NCI-H526 (cell line): Measurements from ENCODE around the gene KCNK7.

Experiments
- DNase-seq, 2 experiments: peaks; one replicate each; lab custom pipeline; 2025; lab: John Stamatoyannopoulos, UW

The KCNK7 gene

DNA sequence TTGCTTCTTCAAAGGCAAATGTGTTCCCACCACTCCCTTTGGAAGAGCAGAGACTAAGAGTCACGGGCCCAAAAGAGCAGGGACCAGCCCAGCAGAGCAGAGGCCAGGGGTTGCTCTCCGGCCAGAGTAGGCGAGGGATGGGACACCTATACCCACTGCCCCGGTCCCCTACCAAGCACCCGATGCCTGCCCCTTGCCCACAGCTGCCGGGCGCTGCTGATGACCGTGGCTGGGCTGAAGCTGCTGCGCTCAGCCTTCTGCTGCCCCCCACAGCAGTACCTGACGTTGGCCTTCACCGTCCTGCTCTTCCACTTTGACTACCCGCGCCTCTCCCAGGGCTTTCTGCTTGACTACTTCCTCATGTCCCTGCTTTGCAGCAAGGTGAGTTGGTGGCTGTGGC, 31.6 kb upstream of the KCNK7 start:
- DNase-seq, result no peak

DNA sequence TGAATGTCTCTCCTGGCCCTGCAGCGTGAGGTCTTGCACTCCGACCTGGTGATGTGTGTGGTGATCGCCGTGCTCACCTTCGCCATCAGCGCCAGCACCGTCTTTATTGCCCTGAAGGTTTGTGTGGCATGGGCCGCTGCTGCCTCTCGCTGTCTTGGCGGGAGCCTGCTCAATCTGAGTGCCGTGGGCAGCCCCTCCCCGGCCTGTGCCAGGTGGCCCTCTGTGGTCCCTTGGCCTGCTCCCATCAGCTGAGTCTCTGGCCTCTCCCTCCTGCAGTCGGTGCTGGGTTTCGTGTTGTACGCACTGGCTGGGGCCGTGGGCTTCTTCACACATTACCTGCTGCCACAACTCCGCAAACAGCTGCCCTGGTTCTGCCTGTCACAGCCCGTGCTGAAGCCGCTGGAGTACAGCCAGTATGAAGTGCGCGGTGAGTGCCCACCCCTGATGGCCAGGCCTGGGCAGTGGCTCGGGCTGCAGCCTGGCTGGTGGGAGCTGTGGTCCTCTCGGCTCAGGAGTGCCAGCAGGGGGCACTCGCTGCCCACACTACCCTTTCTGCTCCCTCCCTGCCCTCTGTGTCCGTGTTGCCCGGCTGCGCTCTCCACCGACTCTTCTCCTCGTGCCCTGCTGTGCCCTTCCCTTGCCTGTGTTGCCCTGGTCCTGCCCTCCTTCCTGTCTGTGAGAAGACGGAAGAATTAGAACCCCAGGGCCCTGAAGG, 30.2 kb upstream of the KCNK7 start:
- DNase-seq, result peak in 1 of 2 experiments; percentile 83

DNA sequence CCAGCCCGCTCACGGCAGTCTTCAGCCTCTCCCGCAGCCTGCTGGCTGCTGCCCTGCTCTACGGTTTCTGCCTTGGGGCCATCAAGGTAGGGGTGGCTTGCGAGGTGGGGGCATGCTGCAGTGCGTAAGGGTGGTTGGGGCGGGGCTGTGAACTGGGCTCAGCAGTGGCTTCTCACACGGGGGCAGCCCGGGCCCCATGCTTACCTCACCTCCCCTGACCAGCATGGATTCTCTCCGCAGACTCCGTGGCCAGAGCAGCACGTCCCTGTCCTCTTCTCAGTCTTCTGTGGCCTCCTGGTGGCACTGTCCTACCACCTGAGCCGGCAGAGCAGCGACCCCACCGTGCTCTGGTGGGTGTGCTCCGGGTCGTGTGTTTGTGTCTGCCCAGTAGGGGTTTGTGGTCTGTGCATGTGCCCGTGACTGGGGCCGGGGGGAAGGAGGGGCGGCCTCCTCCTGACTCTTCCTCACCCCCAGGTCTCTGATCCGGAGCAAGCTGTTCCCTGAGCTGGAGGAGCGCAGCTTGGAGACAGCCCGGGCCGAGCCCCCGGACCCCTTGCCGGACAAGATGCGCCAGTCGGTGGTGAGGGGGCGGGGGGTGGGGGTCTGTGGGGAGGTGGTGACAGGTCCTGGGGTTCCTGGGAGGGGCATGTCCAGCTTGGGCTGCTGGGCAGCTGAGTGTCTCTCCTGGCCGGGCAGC, 29.5 kb upstream of the KCNK7 start:
- no peak for DNase-seq

DNA sequence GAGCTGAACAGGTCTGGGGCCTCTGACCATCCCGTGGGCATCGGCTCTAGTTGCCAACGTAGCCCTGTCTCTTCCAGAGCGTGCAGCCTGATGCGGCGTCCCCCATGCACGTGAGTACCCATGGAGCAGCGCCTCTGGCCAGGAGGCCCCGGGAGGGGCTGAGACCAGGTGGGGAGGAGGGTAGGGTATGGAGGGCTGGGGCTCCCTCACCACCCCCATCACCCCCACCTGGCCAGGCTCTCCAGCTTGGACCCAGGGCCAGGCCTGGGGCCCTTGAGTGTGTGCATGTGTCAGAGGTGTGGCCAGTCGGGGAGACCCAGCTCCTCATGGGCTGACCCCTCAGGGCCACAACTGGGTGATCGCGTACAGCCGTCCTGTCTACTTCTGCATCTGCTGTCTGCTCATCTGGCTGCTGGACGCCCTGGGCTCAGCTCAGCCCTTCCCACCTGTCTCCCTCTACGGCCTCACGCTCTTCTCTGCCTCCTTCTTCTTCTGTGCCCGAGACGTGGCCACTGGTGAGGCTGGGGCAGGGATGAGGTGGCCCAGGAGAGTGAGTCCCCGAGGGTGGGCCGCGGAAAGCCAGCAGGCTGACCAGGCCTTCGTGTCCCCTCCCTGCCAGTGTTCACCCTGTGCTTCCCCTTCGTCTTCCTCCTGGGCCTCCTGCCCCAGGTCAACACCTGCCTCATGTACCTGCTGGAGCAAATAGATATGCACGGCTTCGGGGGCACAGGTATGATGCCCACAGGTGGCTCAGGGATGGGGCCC, 28.4 kb upstream of the KCNK7 start:
- DNase-seq, result no peak

DNA sequence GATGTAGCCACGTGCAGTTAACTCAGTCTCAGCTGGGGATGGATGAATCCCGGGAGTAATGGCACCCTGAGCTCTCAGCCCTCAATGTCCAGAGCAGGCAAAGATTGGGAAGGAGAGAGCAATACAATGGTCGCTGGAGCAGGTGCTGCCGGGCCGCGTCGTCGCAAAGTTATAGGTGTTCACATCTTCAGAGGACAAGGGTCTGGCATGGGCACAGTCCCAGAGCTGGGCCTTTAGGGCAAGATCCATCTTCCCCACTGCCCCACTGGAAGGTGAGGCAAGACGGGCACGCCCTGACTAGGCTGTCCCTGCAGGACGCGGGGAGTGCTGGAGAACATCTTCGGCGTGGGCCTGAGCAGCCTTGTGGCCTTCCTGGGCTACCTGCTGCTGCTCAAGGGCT, 27.6 kb upstream of the KCNK7 start:
- DNase-seq, result no peak

DNA sequence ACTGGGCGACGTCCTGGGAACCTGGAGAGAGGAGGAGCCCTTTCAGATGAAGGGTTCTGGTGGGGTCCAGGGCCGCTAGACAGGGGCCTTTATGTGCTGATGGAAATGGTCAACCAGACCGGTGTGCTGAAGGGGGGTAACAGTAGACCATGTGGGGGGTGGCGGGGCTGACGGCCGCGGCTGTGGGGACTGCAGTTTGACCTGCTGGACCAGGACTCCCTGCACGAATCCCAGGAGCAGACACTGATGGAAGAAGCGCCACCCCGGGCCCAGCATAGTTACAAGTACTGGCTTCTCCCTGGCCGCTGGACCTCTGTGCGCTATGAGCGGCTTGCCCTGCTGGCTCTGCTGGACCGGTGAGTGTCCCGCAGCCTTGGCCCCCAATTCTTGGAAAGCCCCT, 26.4 kb upstream of the KCNK7 start:
- DNase-seq, result no peak

DNA sequence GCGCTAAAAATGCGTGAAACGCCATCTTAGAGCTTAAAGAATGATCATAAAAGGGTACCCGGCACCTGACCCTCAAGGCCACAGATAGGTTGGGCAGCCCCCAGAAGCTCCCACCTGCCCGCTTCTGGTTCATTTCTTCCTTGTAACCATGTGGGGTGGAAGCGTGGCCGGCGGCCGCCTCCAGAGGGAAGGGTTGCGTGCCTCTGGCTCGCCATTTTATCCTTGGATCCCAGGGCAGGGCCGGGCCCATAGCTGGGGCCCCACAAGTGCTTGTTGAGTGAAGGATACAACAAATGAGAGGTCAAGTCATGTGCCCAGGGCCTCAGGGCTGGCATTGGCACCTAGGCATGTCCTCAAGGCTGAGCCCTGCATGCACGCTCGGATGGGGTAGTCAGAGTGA, 25.9 kb upstream of the KCNK7 start:
- no peak for DNase-seq

DNA sequence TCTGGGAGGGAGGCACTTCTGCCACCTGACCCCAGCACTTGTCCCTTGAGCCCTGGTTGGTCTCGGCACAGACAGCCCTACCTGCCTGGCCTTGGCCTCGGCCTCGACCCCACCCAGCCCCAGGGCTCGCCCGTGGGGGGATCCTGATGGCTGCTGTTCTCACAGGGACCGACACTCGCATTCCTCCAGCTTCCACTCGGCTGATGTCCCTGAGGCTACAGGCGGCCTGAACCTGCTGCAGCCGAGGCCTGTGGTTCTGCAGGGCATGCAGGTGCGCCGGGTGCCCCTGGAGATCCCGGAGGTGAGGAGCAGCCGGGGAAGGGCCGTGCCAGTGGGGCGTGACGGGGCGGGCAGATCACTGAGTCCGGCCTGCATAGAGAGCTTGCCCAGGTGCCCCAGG, 25.1 kb upstream of the KCNK7 start:
- no peak for DNase-seq

DNA sequence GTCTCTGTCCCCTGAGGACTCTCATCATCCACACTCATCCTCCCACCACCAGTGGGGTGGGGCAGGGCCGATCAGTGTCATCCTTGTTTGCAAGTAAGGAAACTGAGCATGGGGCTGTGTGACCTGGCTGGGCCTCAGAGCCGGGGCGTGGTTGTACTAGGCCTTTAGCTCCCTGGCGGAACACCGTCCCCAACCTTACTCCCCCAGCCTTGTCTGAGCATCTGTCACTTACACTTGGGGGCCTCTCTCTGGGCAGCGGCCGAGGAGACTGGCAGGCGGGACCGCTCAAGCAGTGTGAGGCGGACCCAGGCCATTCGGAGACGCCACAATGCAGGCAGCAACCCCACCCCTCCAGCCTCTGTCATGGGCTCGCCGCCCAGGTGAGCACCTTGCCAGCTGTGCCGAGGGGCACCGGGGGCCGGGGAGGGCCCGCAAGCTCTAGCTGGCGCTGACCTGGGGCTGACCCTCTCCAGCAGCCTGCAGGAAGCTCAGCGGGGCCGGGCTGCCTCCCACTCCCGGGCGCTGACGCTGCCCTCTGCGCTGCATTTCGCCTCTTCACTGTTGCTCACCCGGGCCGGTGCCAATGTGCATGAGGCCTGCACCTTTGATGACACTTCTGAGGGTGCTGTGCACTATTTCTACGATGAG, 23.8 kb upstream of the KCNK7 start:
- no peak for DNase-seq

DNA sequence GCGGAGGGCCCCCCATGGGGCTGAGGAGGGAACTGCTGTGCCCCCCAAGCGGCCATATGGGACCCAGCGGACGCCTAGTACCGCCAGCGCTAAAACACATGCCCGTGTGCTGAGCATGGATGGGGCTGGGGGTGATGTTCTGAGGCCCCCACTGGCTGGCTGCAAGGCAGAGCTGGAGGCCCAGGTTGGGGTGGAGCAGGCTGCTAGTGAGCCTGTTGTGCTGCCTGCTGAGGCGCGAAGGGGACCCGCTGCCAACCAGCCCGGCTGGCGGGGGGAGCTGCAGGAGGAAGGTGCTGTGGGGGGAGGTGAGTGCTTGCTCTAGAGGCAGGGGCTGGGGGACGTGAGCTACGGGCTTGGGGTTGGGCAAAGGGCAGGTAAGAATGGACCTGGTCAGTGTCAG, 23.2 kb upstream of the KCNK7 start:
- DNase-seq, result no peak

DNA sequence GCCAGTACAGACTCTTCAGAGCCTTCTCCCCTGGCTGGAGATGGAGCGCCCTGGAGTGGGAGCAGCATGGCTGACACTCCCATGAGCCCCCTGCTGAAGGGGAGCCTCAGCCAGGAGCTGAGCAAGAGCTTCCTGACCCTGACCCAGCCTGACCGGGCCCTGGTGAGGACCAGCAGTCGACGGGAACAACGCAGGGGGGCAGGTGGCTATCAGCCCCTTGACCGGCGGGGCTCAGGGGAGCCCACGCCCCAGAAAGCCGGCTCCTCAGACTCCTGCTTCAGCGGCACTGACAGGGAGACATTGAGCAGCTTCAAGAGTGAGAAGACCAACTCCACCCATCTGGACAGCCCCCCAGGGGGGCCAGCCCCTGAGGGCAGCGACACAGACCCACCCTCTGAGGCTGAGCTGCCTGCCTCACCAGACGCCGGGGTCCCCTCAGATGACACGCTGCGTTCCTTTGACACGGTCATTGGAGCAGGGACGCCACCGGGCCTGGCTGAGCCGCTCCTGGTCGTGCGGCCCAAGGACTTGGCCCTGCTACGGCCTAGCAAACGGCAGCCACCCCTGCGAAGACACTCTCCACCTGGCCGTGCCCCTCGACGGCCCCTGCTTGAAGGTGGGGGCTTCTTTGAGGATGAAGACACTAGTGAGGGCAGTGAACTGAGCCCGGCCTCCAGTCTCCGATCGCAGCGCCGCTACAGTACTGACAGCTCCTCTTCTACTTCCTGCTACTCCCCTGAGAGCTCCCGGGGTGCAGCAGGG, 22.6 kb upstream of the KCNK7 start:
- no peak for DNase-seq

DNA sequence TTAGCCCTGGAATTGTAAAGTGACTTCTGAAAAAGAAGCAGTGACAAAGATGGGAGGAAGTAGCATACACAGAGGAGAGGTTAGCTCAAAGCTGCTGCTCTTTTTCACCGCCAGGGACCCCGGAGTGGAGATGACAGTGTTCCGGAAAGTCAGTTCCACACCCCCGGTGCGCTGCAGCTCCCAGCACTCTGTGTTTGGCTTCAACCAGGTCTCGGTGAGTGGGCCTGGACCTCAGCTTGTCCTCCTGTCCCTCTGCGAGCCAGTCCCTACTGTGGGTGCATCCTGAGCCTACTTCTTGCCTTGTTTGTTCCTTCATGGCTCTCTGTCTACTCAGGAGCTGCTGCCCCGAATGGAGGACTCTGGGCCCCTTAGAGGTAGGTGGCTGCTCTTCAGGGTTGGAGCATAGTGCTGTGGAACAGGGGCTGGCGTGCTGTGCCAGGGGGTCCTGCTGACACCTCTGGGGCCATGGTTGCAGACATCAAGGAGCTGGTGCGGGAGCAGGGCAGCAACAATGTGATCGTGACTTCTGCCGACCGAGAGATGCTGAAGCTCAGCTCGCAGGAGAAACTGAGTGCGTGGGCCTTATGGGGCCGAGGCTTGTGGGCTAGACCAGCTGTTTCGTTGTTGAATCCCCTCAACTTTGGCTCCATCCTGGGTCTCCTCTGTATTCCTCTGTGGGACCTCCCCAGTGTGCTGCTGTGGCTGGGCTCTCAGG, 21.7 kb upstream of the KCNK7 start:
- no peak for DNase-seq

DNA sequence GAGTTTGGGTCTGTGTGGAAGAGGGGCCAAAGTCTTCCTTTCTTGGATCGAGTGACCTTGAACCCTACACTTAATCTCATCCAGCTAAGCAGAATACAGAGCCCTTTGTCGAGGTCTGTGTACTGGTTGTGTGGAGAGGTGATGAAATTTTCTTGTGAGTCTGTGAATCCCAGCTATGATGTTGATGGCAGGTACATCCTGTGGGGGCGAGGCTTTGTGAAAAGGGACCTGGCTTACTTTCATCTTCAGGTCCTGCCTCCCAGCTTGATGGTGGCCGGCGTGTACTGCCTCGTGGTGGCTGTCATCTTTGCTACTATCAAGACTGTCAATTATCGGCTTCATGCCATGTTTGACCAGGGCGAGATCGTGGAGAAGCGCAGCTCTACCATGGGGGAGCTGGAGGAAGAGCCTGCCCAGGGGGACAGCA, 21.0 kb upstream of the KCNK7 start:
- DNase-seq, result no peak

DNA sequence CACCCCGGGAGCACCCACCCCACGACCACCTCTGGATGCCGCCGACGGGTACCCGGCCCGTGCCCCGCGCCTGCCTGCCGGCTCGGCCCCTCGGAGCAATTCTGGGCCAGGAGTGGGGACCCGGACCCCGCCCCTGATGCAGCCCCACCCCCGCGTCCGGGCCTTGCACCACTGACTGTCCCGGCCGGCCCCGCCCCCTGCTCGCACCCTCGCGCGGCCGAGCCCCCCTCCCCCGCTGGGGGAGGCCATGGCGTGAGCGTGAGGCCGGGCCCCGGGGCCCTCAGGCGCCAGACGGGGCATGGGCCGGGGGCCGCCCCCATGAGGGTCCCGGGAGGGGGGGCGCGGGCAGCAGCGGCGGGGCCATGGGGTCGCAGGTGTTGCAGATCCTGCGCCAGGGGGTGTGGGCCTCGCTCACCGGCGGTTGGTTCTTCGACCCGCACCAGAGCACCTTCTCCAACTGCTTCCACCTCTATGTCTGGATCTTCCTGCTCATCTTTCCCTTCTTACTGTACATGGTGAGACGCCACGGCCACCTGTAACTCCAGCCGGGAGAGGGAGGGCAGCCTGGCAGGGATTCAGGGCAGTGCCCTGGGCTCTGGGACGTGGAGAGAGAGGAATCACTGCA, 20.5 kb upstream of the KCNK7 start:
- DNase-seq, result peak in 1 of 2 experiments; percentile 78

DNA sequence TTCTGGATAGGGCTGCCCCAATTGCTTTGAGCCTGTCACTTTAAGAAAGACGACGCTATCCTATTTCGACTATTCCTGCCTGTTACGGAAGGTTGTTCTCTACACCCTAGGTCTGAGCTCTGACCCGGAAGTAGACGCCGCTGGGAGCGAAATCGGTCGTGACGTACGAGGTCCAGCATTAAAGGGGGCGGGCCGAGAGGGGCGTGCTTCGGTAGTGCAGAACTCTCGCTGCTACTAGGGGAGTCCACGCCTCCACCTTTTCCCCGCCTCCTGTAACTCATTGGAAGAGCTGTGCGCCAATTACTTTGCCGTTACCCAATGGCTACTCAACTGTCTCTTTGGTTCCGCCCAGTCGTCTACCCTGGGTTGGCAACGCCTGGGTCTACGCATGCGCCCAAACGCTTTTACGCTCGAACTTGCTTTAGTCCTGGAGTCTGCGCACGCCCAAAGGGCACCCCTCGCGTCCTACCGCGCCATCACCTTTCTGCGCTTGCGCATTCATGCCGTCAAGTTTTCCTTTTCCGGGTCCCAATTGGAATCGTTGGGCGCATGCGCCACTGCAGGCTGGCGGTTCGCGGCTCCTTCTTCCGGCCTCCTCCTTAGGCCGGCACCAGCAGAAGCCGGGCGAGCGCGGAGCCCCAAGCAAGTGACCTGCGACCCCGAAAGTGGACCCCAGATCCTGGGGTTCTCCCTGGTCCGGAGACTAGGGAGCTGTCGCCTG, 19.8 kb upstream of the KCNK7 start, which contains the start of gene PCNX3:
Gene PCNX3 (plus strand): TSS at position 548 of the 721 bp plus-strand sequence. CDS start 536 bp downstream, outside the sequence.
- DNase-seq, result peak; percentile 100

DNA sequence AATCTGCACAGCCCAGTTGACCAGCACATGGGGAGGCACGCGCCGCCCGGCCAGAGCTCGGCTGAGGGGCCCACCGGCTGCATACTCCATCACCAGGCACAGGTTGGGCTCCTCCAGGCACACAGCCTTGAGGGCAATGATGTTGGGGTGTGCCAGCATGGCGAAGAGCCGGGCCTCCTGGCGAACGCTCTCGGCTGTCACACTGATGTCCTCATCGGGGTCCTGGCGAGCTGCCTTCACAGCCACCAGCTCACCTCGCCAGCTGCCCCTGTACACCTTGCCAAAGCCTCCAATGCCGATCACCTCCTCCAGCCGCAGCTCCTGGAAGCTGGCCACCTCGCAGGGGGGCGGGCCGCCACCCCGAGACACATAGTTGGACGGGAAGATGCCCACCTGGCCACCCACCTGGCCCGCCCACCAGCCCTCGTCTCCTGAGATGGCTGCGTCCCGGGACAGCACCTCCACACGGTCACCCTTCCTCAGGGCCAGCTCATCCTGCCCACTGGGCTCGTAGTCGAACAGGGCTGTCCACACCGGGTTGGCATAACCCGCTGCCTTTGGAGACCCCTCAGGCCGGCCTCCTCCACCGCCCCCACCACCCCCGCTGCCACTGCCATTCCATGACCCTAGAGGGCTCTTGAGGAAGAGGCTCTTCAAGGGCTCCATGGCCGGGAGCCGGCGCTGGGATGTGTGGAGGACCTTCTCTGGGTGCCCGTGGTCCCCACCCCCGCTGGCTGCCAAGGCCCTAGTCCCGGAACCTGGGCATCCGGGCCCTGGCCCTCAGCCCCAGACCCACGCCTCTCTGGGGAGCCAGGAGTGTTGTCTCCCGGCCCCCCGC, 17.7 kb upstream of the KCNK7 start:
- DNase-seq, result peak in 1 of 2 experiments; percentile 53

DNA sequence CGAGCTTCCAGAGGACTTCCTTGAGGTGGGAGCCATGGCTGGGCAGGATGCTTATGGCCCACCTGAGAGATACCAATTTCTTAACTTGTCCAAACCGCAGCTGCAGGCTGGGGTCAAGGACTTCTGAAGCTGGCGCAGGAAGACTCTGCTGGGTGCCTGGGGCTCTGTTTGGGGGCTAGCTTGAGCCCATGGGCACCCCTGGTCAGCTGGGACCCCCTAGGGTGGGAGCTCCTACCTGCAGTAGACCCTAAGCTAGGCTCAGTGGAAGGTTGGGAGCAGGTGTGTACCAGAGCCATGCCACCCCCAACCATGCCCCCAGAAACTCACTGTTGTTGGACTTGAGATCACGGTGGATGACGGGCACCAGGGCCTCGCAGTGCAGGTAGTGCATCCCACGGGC, 17.1 kb upstream of the KCNK7 start:
- DNase-seq, result no peak

DNA sequence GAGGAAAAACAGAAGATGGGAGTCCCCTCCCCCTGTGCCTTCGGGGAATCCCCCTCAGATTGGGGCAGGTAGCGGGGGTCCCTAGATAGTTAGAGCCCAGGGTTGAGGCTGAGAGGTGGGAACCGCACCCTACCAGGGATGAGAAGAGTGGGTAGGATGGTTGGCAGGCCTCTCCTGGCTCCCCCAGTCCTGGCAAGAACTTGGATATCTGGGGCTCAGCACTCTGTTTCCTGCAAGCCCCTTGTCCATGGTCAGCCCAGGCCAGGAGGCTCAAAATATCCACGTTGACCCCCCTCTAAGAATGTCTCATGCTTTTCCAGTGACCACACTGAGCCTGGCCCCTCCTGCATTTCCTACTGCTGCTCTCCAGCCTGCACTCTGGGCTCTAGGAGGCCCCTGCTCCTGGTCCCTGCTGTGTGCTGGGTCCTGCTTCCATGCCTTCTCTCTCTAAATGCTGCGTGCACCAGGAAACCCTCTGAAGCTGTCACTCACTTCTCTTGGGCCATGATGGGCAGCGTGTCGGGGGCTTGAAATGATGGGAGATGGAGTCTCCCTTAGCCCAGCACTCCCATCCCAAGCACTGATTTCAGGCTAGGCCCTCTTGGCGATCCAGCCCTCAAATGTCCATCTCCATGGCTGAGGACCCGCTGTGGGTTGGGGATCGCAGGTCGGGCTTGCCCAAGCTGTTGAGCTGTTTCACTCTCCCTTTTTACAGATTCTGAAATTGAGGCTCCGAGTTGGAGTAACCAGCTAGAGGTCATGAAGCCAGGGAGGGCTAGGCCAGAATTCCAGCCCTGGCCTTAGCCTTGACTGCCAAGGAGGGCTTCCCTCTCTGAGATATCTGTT, 16.4 kb upstream of the KCNK7 start:
- no peak for DNase-seq
